Psoas muscle (tissue), 8 donors: Measurements from ENCODE around the gene FSTL1. TPM values are rescaled to one million over a fixed set of nuclear protein-coding genes. Genes with fewer than 3 reads are reported as not detected.

Experiments
- ATAC-seq, 4 donors: fragments of 200-7000 bp; cut with Tn5 transposase; one replicate each; pipeline ENCODE4 v1.9.1; 2020; ENCODE audit warnings: moderate library complexity in 3 of 4, mild to moderate bottlenecking in 2 of 4
- DNase-seq, 2 donors: peaks; one replicate each; pipeline ENCODE4 v3.0.0-alpha.2; 2020
- H3K27ac ChIP-seq: fragments of 200-600 bp; one replicate; pipeline ENCODE4 v1.8.0; 2022
- H3K27me3 ChIP-seq, 3 donors: fragments of 200-600 bp in 1 of 3; one replicate each; pipeline versions ENCODE4 v1.6.1 to v1.8.0; 2013 to 2022; ENCODE audit warnings: low read length in 2 of 3, mild to moderate bottlenecking in 2 of 3, moderate library complexity in 1 of 3; ENCODE audit not compliant: insufficient read depth in 3 of 3
- H3K36me3 ChIP-seq, 2 donors: fragments of 200-600 bp in 1 of 2; one replicate each; pipeline versions ENCODE4 v1.6.1 to v1.8.0; 2013 to 2022; ENCODE audit warnings: low read depth in 1 of 2, mild to moderate bottlenecking in 1 of 2, moderate library complexity in 1 of 2; ENCODE audit not compliant: insufficient read depth in 1 of 2
- H3K4me1 ChIP-seq: fragments of 200-600 bp; one replicate; pipeline ENCODE4 v1.8.0; 2022
- H3K4me3 ChIP-seq: fragments of 200-600 bp; one replicate; pipeline ENCODE4 v1.8.0; 2022; ENCODE audit warnings: mild to moderate bottlenecking
- H3K9me3 ChIP-seq: fragments of 200-600 bp; one replicate; pipeline ENCODE4 v1.8.0; 2022
- CTCF ChIP-seq: fragments of 200-600 bp; IDR thresholded peaks from one replicate; pipeline ENCODE4 v1.8.0; 2022; ENCODE audit warnings: antibody characterized with exemption
- WGBS, 3 donors: extraction: QIAGEN DNeasy Blood & Tissue Kit; methylation state at CpG; one replicate each; pipeline versions ENCODE4 v1.1.6 to v1.1.7; 2013; 5-methylcytosine and 5-hydroxymethylcytosine counted together
- intact Hi-C, 2 donors: fragments of 100-400 bp; cut with DNase I; formaldehyde crosslinking; loops; one replicate each; pipeline versions ENCODE4 v1.11.0 to v1.14.2; 2022
- polyA plus RNA-seq, 3 donors: library from polyadenylated mRNA; stranded (reverse); fragments of 200-250 nt; gene quantifications; one replicate each; pipeline ENCODE4 v1.2.3, GENCODE V29; 2013
- total RNA-seq, 4 donors: library from RNA; stranded (reverse); fragmentation: NEBNext Ultra II Directional in 2 of 4; extraction: Animal tissue kit (Norgen Biotek cat#: 25700) in 2 of 4; gene quantifications; one replicate each; pipeline versions ENCODE4 v1.2.1 to v1.2.4, GENCODE V29; 2021 to 2023
- donor health status: healthy with polysubstance abuse.
- donor health status: DM: no; HTN: no; CAD: no; lungs with moderate emphysema.
- donor health status: Bipolar disorder and iron deficiency.
- donor health status: healthy.
- donor health status: DM: yes; HTN: yes; CAD: no.
- donor health status: DM: no; HTN: no; CAD: no.
- donor health status: DM: no; HTN: no; CAD: no.
- donor health status: DM: yes; HTN: yes; CAD: no.

The FSTL1 gene
- total and polyA plus RNA-seq, 7 donors: 11.9 to 62.6 (median 43.9) TPM

- no peak for DNase-seq
- H3K27ac ChIP-seq: no peak overlapping the region
- H3K27me3 ChIP-seq: no peaks in the 10 kb centered on the region
- H3K4me1 ChIP-seq: no peaks in the 10 kb centered on the region
- no peaks in the 10 kb centered on the region for H3K9me3 ChIP-seq
- intact Hi-C loops: loop anchor here in 1 of 2 donors (5.0 kb wide), 1 partner anchor 132 kb away; no protein-coding TSS in a partner anchor
- H3K4me3 ChIP-seq: no peak overlapping the region
- 50 to 86% (median 55%) methylated on average over 5 of the region's 5 CpGs for WGBS, 3 donors
- H3K36me3 ChIP-seq: no peaks in the 10 kb centered on the region
- TF ChIP-seq CTCF: no peak
- ATAC-seq: no peak
Measured at GRCh38 chr3:120424976-120425570, 25.7 kb downstream of the FSTL1 start.

DNA sequence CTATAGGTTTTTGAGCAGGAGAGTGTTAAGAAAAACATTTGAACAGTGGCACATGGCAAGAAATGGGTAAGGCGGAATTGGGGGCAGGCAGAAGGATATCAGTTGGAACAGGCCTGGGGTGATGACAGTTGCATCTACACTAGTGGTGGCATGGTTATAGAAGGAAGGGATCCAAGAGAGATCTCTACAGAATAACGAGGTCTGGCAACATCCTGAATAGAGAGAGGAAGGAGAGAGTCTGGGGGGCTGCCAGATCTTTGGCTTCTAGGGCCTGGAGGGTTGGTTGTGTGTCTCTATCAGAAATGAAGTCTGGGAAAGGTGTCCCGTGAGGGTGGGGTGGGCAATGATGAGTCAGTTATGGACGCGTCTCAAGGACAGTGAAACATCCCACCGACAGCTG, 26.3 kb downstream of the FSTL1 start:
- H3K4me1 ChIP-seq: no peaks in the 10 kb centered on the region
- intact Hi-C loops: no loop called here

DNA sequence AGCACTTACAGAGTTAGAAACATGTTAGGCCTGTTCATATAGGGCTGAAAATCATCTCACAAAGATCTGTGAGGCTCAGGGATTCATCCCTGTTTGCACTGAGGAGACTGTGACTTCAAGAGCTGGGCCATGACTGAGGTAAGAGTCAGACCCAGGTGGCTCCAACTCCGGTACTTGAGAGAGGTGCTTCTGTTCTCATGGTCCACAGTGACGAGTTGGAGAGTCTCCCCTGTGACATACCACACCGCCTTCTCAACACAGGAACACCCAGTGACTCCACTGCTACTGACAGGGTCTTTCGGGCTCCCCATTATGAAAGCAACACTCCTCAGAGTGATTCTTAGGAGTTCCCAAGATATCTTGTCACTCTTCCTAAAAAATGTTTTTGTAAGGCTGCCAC, 27.4 kb downstream of the FSTL1 start:
- TF ChIP-seq CTCF: no peak
- Histone ChIP-seq H3K4me1 (peaks cover 11% of the 10 kb centered on the region), H3K27ac (no peak overlapping the region), H3K36me3 (no peaks in the 10 kb centered on the region), H3K4me3 (no peak overlapping the region), H3K27me3 (no peaks in the 10 kb centered on the region), H3K9me3 (no peaks in the 10 kb centered on the region)
- ATAC-seq (peak in 1 of 4 donors; percentile 10), DNase-seq (no peak)
- intact Hi-C loops: no loop called here
- 87 to 97% (median 95%) methylated on average over 4 of the region's 4 CpGs for WGBS, 3 donors

More for the DNA sequence above, 26.3 kb downstream of the FSTL1 start:
- Histone ChIP-seq H3K36me3 (no peaks in the 10 kb centered on the region), H3K27ac (no peak overlapping the region), H3K4me3 (no peak overlapping the region), H3K9me3 (no peaks in the 10 kb centered on the region), H3K27me3 (no peaks in the 10 kb centered on the region)
- no peak for TF ChIP-seq CTCF
- WGBS, 3 donors: 72 to 76% (median 73%) methylated on average over 6 of the region's 6 CpGs
- ATAC-seq (no peak), DNase-seq (peak in 1 of 2 donors; percentile 26)

GRCh38 chr3:120421926-120422325, 28.9 kb downstream of the FSTL1 start:
- no peaks in the 10 kb centered on the region for H3K9me3 ChIP-seq
- no peak for ATAC-seq
- WGBS, 3 donors: 90 to 96% (median 96%) methylated on average over 2 of the region's 2 CpGs
- no peaks in the 10 kb centered on the region for H3K27me3 ChIP-seq
- no peak overlapping the region for H3K27ac ChIP-seq
- peaks cover 15% of the 10 kb centered on the region for H3K4me1 ChIP-seq
- DNase-seq: no peak
- intact Hi-C loops: no loop called here
- no peaks in the 10 kb centered on the region for H3K36me3 ChIP-seq
- no peak for TF ChIP-seq CTCF
- no peak overlapping the region for H3K4me3 ChIP-seq
